Tibial artery (tissue), 4 donors: ENCODE data around the gene HLA-E.

Experiments
- DNase-seq, 2 donors: peaks; one replicate each; pipeline ENCODE4 v3.0.0-alpha.2; 2019
- H3K27ac ChIP-seq, 2 donors: fragments of 200-600 bp; sonication (generic) in 1 of 2; 1 replicate in 1 of 2; 2 replicates in 1 of 2; pipeline ENCODE4 v1.5.1; 2018 to 2019; ENCODE audit warnings: mild to moderate bottlenecking in 1 of 2
- H3K27me3 ChIP-seq, 2 donors: fragments of 200-600 bp; sonication (generic) in 1 of 2; one replicate each; pipeline versions ENCODE4 v1.5.1 to v1.6.0; 2016 to 2019
- H3K36me3 ChIP-seq, 3 donors: fragments of 200-600 bp; sonication (generic) in 2 of 3; one replicate each; pipeline ENCODE4 v1.5.1; 2016 to 2019; ENCODE audit warnings: mild to moderate bottlenecking in 2 of 3
- H3K4me1 ChIP-seq, 4 donors: fragments of 200-600 bp; sonication (generic) in 2 of 4; 1 replicate in 3 of 4; 2 replicates in 1 of 4; pipeline ENCODE4 v1.5.1; 2016 to 2019
- H3K4me3 ChIP-seq, 2 donors: fragments of 200-600 bp; sonication (generic) in 1 of 2; 1 replicate in 1 of 2; 2 replicates in 1 of 2; pipeline ENCODE4 v1.5.1; 2018 to 2019; ENCODE audit warnings: mild to moderate bottlenecking in 2 of 2
- H3K9me3 ChIP-seq, 3 donors: fragments of 200-600 bp; sonication (generic) in 1 of 3; one replicate each; pipeline ENCODE4 v1.5.1; 2016 to 2019
- CTCF ChIP-seq, 2 experiments: fragments of 200-600 bp in 1 of 2; fragments of 450-650 bp in 1 of 2; IDR thresholded peaks; one replicate each; pipeline ENCODE4 v1.5.1; 2017 to 2019; ENCODE audit warnings: antibody characterized with exemption in 2 of 2, mild to moderate bottlenecking in 1 of 2, moderate library complexity in 1 of 2
- intact Hi-C: fragments of 100-400 bp; cut with DNase I; formaldehyde crosslinking; loops from one replicate; pipeline ENCODE4 v1.15.0; 2023; ENCODE audit warnings: low total_unique reads

Gene HLA-E

GRCh38 chr6:30542915-30543314 is 53.6 kb downstream of the HLA-E start:
- Histone ChIP-seq H3K9me3 (no peaks in the 10 kb centered on the region), H3K4me1 (peaks cover 0 to 6% (median 2%) of the 10 kb centered on the region in 4 donors), H3K4me3 (no peak overlapping the region), H3K27me3 (no peaks in the 10 kb centered on the region), H3K36me3 (peaks cover 10 to 28% (median 27%) of the 10 kb centered on the region in 3 donors), H3K27ac (no peak overlapping the region)
- DNase-seq = no peak
- no peak for TF ChIP-seq CTCF (IDR thresholded peaks at IDR 0.05)
- intact Hi-C loops = loop anchor here (5.0 kb wide), 1 partner anchor 61 kb away; no protein-coding TSS in a partner anchor
